Panc1 (cell line): Measurements from ENCODE around the gene NPIPB6.

Source experiments
- POLR2AphosphoS5 ChIP-seq: IDR thresholded peaks from 2 replicates; pipeline ENCODE4 v1.6.1; 2012; ENCODE audit warnings: mild to moderate bottlenecking, low read depth, low read length, moderate library complexity
- SIN3A ChIP-seq: IDR thresholded peaks from 2 replicates; pipeline ENCODE4 v1.6.1; 2012; ENCODE audit warnings: low read depth, mild to moderate bottlenecking, low read length, moderate library complexity, borderline replicate concordance; ENCODE audit not compliant: insufficient read depth
- TF ChIP-seq, protein P1 (sequence below): fragments of 450-650 bp; IDR thresholded peaks from 2 replicates; pipeline ENCODE4 v1.5.1; 2017; ENCODE audit warnings: mild to moderate bottlenecking
- TF ChIP-seq, protein P2 (sequence below), 2 experiments: IDR thresholded peaks; 2 replicates each; pipeline ENCODE4 v1.6.1; 2011 to 2012; ENCODE audit warnings: low read depth in 2 of 2, control low read depth in 1 of 2, low read length in 1 of 2, mild to moderate bottlenecking in 1 of 2, moderate library complexity in 1 of 2; ENCODE audit not compliant: insufficient read depth in 1 of 2

DNA sequence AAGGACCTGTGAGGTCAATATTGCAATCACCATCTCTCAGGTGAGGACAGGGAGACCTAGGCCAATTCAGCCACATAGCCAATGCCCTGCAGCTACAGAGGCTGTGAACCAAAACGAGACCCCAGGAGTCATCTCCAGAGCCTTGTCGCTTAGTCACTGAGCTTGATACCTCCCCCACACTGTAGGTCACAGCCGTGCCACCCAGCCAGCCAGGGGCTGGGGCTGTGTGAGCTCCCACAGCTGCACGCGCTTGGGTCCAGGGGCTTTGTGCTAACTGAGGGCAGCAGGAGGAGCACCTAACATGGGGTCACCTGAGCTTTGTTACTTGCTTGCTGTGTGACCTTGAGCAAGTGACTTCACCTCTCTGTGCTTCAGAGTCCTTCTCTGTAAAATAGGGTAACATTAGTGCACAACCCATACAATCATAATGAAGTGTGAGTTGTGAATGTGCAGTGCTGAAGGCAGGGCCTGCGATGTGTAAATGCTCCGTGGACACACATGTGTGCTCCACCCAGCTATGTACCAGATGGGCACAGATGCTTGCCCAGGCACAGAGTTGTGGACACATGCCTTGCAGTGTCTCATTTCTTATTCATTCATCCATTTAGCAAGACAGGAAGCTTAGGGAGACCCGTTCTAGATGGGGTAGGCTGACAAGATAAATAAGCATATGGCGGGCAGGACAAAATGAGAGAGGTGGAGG lies 45.1 kb downstream of the NPIPB6 start:
- TF ChIP-seq, protein P1, sequence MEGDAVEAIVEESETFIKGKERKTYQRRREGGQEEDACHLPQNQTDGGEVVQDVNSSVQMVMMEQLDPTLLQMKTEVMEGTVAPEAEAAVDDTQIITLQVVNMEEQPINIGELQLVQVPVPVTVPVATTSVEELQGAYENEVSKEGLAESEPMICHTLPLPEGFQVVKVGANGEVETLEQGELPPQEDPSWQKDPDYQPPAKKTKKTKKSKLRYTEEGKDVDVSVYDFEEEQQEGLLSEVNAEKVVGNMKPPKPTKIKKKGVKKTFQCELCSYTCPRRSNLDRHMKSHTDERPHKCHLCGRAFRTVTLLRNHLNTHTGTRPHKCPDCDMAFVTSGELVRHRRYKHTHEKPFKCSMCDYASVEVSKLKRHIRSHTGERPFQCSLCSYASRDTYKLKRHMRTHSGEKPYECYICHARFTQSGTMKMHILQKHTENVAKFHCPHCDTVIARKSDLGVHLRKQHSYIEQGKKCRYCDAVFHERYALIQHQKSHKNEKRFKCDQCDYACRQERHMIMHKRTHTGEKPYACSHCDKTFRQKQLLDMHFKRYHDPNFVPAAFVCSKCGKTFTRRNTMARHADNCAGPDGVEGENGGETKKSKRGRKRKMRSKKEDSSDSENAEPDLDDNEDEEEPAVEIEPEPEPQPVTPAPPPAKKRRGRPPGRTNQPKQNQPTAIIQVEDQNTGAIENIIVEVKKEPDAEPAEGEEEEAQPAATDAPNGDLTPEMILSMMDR = no peak
- no peak for TF ChIP-seq POLR2AphosphoS5
- TF ChIP-seq, protein P2, sequence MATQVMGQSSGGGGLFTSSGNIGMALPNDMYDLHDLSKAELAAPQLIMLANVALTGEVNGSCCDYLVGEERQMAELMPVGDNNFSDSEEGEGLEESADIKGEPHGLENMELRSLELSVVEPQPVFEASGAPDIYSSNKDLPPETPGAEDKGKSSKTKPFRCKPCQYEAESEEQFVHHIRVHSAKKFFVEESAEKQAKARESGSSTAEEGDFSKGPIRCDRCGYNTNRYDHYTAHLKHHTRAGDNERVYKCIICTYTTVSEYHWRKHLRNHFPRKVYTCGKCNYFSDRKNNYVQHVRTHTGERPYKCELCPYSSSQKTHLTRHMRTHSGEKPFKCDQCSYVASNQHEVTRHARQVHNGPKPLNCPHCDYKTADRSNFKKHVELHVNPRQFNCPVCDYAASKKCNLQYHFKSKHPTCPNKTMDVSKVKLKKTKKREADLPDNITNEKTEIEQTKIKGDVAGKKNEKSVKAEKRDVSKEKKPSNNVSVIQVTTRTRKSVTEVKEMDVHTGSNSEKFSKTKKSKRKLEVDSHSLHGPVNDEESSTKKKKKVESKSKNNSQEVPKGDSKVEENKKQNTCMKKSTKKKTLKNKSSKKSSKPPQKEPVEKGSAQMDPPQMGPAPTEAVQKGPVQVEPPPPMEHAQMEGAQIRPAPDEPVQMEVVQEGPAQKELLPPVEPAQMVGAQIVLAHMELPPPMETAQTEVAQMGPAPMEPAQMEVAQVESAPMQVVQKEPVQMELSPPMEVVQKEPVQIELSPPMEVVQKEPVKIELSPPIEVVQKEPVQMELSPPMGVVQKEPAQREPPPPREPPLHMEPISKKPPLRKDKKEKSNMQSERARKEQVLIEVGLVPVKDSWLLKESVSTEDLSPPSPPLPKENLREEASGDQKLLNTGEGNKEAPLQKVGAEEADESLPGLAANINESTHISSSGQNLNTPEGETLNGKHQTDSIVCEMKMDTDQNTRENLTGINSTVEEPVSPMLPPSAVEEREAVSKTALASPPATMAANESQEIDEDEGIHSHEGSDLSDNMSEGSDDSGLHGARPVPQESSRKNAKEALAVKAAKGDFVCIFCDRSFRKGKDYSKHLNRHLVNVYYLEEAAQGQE (IDR thresholded peaks at IDR 0.05; ENCODE audit: insufficient read depth in 1 of 2, low read depth in 2 of 2, low read length in 1 of 2) = no peak
- TF ChIP-seq SIN3A = no peak
